Stimulated activated CD4-positive, alpha-beta T cell treated with anti-CD3 and anti-CD28 coated beads, Interleukin-1b, Interleukin-23, amount 100 ng/mL, for 24 hours (primary cell): Measurements from ENCODE around the gene ZNF107.
"Not testable (repeated sequence)": the region's sequence is repeated elsewhere in the genome, so short reads cannot be mapped to it uniquely, and the experiment has no call there.

Source experiments
- DNase-seq, 4 experiments: peaks; one replicate each; pipeline ENCODE4 v3.0.0-alpha.2; 2020; ENCODE audit warnings: low read depth in 4 of 4, low spot score in 1 of 4

Gene ZNF107

DNA sequence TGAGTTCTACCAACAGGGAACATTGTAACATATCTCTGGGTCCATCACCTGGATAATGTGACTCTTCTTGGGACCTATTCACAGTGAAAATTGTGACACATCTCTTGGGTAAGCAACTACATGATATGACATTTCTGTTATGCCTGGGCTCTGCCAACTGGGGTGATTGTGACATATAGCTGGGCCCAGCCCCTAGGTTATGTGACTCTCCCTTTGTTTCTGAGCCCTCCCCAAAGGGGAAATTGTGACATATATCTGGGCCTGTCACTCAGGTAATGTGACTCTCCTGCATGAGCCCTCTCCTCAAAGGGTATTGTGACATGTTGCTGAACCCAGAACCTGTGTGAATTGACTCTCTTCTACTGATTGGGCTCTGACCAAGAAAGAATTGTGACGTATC, 22.4 kb upstream of the ZNF107 start:
- no peak for DNase-seq

DNA sequence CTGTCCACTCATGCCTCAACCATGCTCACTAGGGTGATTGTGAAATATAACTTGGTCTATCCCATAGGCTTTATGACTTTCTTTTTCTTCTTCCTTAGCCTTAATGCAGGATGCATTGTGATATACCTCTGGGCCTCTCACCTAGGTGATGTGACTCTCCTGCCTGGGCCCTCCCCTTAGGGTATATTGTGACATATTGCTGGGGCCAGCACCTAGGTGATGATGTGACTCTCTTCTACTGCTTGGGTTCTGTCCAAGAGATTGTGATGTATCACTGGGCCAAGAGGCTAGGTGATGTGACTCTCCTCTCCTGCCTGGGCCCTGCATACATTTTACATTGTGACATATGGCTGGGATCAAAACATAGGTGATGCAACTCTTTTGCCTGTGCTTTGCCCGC, 14.7 kb upstream of the ZNF107 start:
- no peak for DNase-seq

DNA sequence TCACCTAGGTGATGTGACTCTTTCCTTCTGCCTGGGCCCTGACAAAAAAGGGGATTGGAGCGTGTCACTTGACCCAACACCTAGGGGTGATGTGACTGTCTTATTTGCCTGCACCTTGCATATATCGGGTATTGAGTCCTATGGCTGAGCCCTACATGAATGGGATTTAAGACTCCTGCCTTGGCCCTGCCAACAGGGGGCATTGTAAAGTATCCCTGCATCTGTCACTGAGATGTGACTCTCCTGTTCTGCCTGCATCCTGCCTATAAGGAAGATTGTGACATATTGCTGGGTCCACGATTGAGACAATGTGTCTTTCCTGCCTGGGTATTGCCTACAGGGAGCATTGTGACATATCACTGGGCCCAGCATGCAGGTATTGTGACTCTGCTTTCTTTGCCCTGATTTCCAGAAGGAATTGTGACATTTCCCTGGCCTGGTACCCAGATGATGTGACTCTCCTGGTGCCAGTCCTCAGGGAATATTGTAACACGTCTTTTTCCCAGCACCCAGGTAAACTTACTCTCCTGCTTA, 14.2 kb upstream of the ZNF107 start:
- DNase-seq, result no peak

DNA sequence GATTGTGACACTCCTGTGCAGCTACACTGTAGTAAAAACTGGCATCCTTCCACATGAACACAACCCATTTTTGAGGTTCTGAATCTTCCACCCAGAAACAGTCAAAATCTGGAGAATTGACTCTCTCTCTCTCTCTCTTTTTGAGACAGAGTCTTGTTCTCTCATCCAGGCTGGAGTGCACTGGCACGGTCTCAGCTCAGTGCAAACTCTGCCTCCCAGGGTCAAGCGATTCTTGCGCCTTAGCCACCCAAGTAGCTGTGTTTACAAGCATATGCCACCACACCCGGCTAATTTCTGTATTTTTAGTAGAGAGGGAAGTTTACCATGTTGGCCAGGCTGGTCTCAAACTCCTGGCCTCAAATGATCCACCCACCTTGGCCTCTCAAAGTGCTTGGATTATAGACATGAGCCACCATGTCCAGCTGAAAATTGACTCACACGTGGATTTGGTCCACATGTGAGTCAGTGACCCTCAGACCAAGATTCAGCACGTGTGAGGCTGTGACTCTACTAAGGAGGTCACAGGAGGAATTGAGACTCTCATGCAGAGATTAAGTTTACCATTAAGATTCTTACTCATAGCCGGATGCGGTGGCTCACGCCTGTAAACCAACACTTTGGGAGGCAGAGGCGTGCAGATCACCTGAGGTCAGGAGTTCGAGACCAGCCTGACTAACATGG, 12.1 kb upstream of the ZNF107 start:
- DNase-seq, result no peak

DNA sequence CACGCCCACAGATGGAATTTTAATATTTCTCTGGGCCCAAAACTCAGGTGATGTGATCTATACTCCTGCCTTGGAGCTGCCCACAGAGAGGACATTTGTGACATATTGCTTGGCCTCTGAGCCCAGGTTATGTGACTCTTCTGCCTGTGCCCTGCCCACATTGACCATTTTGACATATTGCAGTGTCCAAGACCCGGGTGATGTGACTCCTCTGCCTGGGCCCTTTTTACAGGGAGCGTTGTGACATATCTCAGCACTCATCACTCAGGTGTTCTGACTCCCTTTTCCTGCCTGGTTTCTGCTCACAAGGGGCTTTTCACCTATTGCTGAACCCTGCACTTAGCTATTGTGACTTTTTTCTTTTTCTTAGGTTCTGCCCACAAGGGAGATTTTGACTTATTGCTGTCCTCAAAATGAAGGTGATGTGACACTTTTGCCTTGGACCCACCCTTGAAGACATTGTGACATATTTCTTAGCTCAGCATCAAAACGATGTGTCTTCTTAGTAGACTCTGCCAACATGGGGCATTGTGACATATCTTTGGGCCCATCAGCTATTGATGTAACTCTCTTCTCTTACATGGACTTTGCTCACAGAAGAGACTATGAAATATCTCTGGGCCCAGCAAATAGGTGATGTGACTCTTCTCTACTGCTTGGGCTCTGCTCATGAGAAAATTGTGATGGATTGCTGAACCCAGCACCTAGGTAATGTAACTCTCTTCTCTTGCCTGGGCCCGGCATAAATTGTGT, 11.0 kb upstream of the ZNF107 start:
- DNase-seq, result no peak

DNA sequence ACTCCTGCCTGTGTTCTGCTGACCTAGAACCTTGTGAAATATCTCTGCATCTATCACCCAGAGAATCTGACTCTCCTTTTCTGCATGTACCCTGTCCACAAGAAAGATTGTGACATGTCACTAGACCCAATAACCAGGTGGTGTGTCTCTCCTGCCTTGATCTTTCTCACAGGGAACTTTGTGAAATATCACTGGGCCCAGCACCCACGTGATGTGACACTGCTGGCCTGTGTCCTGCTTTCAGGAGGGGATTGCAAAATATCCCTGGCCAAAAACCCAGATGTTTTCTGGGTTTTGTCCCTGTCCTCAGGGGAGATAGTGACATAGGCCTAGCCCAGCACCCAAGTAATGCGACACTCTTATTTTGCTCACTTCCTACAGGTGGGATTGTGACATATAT, 10.1 kb upstream of the ZNF107 start:
- DNase-seq, result no peak

DNA sequence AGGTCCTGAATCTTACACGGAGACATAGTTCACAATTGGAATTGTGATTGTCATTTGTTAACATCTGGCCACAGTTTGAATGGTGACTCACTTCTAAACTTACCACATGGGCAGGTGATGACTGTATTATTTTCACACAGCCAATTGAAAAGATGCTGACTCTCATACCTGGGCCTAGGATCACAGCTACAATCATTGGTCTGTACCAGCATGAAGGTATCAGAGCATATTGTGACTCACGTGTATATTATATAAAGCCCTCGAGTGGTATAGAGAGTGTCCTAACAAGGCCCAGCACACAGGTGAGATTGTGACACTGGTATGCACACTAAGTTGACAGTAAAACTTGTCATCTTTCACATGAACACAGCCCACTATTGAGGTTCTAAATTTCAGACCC, 9.4 kb upstream of the ZNF107 start:
- no peak for DNase-seq

DNA sequence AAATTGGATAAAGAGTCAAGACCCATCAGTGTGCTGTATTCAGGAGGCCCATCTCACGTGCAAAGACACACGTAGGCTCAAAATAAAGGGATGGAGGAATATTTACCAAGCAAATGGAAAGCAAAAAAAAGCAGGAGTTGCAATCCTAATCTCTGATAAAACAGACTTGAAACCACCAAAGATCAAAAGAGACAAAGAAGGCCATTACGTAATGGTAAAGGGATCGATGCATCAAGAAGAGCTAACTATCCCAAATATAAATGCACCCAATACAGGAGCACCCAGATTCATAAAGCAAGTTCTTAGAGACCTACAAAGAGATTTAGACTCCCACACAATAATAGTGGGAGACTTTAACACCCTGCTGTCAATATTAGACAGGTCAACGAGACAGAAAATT, 3.8 kb upstream of the ZNF107 start:
- not testable (repeated sequence) for DNase-seq

DNA sequence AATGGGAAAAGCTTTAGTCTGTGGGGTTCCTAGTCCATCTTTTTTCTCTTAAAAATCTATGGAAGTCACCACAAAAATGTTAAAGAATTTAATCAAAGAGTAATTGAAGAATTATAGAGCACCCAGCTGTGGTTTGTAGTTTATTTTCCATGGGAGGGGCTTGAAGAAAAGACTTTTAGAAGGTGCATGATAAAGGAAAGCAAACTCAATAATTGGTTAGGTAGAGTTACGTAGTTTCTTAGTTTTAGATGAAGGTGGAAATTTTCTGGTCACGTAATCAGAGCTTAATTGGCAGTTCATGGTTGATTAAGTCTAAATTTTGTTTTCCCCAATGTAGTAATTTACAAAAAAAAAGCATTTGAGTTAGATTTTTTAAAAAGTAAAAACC, 724 bp downstream of the ZNF107 start:
- DNase-seq, result no peak

DNA sequence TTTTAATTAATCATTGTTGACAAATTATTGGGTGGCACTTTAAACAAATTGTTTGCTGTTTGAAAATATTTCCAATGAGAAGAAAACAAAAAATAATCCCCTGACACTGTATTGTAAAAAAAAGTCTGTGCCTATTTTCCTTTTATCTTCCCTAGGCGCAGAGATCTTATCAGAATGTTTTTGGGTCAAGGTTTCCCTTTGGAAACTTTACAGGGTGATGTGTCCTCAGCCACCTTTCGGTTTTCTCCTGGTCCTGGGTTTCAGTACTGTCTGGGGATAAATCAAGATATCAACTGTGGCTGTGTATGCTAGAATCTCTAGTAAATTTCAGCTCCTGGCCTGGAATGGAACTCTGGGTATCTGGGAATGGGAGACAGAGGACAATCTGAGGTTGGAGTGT, 1.4 kb downstream of the ZNF107 start:
- DNase-seq, result no peak

DNA sequence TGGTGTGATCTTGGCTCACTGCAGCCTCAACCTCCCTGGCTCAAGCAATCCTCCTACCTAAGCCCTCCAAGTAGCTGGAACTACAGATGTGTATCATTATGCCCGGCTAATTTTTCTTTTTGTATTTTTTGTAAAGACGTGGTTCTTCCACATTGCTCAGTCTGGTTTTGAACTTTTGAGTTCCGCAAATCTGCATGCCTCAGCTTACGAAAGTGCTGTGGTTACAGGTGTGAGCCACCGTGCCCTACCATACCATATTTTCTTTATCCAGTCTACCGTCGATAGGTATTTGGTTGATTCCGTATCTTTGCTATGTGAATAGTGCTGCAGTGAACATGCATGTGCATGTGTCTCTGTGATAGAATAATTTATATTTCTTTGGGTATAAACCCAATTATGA, 6.5 kb downstream of the ZNF107 start:
- DNase-seq, result no peak

DNA sequence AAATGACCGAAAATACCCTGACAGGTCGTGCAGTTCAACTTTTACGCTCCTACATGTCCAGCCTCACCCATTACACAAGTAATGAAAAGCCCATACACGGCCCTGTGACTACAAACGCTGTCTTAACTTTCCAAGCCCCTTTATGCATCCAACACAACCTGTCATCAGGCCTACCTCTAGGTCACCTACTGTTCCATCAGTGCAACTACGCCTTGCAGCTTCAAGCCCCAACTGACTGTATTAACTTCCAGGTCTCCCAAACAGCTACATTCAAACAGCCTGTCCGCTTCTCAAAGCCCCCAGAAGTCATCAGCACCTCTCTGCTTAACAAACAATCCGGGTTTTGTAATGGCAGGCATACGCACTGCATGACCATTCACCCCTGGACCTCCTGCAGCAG, 19.2 kb downstream of the ZNF107 start:
- no peak for DNase-seq

DNA sequence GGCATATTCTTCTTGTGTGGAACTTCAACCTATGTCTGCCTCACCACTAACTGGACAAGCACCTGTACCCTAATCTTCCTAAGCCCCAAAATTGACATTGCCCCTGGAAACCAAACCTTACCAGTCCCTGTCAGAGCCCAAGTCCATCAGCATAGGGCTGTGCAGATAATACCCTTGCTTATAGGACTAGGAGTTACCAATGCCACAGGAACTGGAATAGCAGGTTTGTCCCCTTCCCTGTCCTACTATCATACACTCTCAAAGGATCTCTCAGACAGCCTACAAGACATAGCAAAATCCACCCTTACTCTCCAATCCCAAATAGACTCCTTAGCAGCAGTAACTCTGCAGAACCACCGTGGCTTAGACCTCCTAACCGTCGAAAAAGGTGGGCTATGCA, 19.8 kb downstream of the ZNF107 start:
- no peak for DNase-seq

DNA sequence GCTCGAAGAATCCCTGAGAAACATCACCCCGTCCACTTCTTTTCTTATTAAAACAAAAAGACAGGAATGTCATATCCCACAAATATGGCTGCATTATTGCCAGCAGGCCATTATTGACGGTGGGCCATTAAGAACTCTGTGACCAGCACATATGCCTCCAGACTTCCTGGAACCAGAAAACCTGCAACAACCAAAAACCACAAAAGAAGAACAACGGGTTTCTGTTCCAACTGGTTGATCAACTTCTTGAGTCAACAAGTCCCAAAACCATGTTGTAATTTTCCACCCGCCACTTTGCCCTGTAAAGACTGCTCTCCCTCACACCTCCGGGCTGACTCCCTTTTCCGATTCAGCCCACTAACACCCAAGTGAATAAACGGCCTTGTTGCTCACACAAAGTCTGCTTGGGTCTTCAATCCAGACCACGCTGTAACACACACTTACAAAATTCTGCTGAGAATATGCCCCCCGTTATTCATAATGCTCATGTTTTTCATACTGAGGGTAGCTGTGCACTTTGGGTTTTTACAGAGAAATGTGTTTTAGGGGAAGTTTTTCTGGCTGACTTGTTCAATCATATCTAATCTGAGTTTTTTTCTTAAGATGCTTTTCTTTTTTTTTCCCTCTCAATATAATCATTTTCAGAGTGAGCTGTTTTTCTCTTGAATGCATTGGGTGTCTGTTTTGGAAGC, 20.7 kb downstream of the ZNF107 start:
- peak in 1 of 4 experiments; percentile 8 for DNase-seq

DNA sequence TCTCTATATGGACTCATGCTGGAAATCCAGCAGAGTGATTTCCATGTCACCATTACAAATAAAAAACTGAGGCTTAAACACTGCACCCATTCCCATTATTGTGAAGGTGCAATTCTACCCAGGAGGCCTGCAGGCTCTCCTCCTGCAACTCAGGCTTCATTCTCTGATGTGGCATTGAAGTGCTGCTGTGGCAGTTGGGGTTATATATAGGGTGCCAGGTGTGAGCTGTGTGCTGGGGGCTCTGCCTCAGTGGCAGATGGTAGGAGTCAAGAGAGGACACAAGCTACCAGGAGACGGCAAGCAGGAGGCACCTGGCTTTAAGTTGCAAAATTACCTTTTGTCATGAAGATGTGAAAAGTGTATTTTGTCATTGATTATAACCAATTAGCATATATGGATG, 21.3 kb downstream of the ZNF107 start:
- no peak for DNase-seq

DNA sequence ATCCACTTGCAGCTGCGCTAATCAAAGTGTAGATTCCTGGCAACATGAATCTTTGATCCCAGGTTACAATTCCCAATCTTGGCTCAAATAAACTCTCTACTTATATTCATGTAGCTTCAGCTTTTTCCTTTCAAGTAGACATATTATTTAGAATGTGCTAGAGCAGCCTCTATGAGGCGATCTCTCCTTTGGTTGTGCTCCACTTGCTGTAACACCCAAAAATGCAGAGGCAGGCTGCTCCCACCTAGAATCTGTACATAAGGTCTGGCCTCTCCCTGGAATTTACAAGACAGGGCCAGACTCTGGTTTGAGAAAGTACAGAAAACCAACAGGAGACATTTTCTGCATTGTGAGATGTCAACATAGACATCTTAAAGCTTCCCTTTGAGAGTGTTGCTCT, 23.1 kb downstream of the ZNF107 start:
- DNase-seq, result no peak

DNA sequence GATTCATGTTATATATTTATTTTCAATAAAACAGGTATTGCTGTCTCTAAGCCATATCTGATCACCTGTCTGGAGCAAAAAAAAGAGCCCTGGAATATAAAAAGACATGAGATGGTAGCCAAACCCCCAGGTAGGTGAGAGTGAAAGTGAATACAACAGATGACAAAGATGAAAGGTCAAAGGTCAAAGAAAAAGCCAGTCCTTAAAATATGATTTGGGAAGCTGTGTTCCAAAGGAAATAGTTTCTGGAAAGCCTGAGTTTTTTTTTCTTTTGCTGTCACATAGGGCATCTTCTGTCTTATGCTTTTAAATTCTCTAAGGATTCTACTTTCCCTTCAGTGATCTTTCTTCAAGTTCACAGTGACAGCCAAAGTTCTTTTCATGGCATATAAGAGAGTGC, 25.9 kb downstream of the ZNF107 start:
- no peak for DNase-seq

DNA sequence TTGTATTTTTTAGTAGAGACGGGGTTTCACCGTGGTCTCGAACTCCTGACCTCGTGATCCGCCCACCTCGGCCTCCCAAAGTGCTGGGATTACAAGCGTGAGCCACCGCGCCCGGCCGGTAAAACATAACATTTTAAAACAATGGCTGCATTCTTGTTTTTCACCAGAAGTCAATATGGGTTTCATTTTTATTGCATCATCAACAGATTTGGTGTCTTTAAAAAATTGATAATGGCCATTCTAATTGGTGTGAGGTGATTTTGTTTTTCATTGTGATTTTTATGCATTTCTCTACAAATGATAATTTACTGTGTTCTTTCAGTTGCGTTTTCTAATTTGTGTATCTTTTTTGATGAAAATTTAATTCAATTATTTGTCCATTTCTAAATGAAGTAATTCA, 31.9 kb downstream of the ZNF107 start:
- DNase-seq, result not testable (repeated sequence)

DNA sequence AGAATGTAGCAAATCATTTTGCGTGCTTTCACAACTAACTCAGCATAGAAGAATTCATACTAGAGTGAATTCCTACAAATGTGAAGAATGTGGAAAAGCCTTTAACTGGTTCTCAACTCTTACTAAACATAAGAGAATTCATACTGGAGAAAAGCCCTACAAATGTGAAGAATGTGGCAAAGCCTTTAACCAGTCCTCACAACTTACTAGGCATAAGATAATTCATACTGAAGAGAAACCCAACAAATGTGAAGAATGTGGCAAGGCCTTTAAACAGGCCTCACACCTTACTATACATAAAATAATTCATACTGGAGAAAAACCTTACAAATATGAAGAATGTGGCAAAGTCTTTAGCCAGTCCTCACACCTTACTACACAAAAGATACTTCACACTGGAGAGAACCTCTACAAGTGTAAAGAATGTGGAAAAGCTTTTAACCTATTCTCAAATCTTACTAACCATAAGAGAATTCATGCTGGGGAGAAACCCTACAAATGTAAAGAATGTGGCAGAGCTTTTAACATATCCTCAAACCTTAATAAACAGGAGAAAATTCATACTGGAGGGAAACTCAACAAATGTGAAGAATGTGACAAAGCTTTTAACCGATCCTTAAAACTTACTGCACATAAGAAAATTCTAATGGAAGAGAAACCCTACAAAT, 40.8 kb downstream of the ZNF107 start:
- DNase-seq, result no peak

DNA sequence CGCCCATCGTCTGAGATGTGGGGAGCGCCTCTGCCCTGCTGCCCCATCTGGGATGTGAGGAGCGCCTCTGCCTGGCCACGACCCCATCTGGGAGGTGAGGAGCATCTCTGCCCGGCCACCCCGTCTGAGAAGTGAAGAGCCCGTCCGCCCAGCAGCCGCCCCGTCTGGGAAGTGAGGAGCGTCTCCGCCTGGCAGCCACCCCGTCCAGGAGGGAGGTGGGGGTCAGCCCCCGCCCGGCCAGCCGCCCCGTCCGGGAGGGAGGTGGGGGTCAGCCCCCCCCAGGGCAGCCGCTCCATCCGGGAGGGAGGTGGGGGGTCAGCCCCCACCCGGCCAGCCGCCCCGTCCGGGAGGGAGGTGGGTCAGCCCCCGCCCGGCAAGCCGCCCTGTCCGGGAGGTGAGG, 52.0 kb downstream of the ZNF107 start:
- not testable (repeated sequence) for DNase-seq

DNA sequence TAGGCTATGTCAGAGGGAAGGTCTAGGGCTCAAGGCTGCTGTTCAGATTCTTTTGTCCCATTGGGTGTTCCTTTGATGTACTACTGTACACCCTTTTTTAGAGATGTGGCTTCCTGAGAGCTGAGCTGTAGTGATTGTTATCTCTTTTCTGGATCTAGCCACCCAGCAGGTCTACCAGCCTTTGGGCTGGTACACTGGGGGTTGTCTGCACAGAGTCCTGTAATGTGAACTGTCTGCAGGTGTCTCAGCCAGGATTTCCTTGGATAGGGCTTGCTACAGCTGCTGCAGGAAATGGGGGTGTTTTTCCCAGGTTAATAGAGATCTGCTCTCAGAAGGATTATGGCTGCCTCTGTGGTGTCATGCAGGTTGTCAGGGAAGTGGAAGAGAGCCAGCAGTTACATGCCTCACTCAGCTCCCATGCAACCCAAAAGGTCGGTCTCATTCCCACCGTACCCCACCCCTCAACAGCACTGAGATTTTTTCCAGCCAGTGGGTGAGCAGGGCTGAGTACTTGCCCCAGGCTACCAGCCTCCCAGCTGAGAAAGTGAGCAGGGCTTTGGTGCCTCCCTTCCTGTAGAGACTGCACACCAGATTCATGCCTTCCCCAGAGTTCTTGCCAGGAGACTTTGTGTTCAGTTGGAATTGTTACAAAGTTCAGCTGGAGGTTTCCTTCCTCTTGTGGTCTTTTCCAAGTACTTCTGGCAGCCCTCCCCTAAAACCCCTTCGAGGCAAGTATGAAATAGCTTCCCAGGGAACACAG, 63.3 kb downstream of the ZNF107 start:
- no peak for DNase-seq
